Measurements from ENCODE around the gene KRTAP13-4.

Gene KRTAP13-4

DNA sequence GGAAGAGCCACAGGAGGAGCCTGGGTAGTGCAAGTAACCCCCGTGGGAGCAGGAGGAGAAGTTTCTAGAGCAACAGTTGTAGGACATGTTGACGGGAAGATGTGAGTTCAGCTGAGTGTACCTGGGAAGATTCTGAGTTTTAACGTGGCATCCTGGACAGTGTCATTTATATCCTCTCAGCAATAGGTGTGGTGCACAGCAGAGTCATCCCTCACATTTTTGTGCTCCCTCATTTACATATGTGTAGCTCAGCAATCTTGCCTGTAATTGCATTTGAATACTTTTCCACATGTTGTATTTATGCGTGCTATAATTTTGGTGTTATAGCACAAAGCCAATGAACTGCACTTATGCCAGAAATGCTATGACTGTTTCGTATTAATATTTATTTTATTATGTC, 4.2 kb upstream of the KRTAP13-4 start, which contains the start of gene KRTAP13-3:
KRTAP13-3 (minus strand) TSS at position 101 of the 400 bp plus-strand sequence; CDS start at position 87, 14 bp downstream.
- TF ChIP-seq, protein P1, sequence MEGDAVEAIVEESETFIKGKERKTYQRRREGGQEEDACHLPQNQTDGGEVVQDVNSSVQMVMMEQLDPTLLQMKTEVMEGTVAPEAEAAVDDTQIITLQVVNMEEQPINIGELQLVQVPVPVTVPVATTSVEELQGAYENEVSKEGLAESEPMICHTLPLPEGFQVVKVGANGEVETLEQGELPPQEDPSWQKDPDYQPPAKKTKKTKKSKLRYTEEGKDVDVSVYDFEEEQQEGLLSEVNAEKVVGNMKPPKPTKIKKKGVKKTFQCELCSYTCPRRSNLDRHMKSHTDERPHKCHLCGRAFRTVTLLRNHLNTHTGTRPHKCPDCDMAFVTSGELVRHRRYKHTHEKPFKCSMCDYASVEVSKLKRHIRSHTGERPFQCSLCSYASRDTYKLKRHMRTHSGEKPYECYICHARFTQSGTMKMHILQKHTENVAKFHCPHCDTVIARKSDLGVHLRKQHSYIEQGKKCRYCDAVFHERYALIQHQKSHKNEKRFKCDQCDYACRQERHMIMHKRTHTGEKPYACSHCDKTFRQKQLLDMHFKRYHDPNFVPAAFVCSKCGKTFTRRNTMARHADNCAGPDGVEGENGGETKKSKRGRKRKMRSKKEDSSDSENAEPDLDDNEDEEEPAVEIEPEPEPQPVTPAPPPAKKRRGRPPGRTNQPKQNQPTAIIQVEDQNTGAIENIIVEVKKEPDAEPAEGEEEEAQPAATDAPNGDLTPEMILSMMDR (IDR thresholded peaks at IDR 0.05; ENCODE audit: insufficient read depth, low read depth, low read length, missing control alignments), result no peak
- no peak within 1 kb of the TSS for H3K4me3 ChIP-seq (ENCODE audit: low read depth, low read length)
- no peak for DNase-seq (ENCODE audit: low read depth)

DNA sequence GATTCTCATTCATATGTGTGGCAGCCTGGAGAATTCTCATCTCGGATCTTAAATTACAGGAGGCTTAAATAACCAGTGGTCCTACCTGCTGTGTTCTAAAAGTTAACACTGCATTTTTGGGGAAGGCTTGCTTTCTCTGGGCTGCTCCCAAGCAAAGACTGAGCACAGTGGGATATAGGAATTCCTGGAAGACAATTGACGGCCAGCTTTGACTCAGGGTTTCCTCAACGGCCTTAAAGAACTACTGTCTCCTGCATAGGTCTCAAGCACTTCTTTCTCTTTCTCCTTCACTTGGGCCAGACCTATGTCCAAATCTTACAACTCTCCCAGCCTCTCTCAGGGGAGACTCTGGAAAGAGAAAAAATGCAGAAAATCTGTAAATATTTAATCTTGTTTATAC, 3.3 kb upstream of the KRTAP13-4 start:
- no peak for DNase-seq (ENCODE audit: low read depth)
- TF ChIP-seq, protein P1 (IDR thresholded peaks at IDR 0.05; ENCODE audit: insufficient read depth, low read depth, low read length, missing control alignments), result no peak
- H3K4me3 ChIP-seq (ENCODE audit: low read depth, low read length), result no peak overlapping the region

DNA sequence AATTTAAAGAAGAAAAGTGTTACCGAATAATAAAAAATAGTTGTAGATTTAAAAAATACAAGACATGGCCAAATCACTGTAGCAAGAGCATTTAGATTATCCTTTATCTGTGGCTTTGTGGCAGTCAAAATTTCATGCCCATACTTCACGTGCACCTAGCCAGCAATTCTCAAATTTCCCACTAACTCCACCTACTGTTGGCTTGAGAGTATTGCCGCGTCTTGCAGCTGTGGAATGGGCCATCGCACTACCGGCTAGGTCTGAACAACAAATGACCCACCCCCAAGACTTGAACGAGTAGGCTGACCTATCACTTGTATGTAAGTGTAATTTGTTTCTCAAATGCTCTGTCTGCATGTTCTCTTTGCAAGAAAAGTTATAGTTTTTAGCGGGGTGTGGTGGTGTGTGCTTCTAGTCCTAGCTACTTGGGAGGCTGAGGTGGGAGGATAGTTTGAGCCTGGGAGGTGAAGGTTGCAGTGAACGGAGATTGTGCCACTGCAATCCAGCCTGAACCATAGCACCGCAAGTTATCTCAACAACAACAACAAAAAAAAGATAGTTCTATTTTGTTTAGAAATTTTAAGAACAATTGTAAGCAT, 4.1 kb downstream of the KRTAP13-4 start:
- no peak overlapping the region for H3K4me3 ChIP-seq (ENCODE audit: low read depth, low read length)
- TF ChIP-seq, protein P1 (IDR thresholded peaks at IDR 0.05; ENCODE audit: insufficient read depth, low read depth, low read length, missing control alignments), result peak; percentile 58
- peak; percentile 52 for DNase-seq (ENCODE audit: low read depth)

DNA sequence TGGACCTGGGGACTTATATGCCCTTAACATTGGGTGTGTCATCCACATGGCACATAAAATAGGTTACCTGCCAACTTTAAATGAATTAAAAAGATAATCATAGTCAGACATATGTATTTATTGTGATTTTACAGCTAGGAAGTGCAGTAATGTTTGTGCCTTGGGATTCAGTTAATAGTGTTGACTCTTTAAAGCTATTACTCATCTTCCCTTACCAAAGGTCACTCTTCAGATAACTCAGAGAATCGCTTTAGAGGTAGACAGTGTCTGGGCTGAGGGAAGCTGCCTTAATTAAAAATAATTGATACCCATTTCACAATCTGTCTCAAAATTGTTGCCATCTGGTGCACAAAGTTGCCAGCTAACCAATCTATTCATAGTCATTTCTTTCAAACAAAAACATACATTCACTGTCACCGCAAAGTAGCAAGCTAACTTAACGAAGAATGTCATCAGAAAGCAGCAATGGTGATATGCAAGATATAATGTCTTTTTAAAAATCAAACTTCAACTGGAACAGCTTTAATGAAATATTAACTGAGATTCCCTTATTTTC, 7.1 kb downstream of the KRTAP13-4 start:
- H3K4me3 ChIP-seq (ENCODE audit: low read depth, low read length), result no peak overlapping the region
- TF ChIP-seq, protein P1 (IDR thresholded peaks at IDR 0.05; ENCODE audit: insufficient read depth, low read depth, low read length, missing control alignments), result no peak
- no peak for DNase-seq (ENCODE audit: low read depth)

DNA sequence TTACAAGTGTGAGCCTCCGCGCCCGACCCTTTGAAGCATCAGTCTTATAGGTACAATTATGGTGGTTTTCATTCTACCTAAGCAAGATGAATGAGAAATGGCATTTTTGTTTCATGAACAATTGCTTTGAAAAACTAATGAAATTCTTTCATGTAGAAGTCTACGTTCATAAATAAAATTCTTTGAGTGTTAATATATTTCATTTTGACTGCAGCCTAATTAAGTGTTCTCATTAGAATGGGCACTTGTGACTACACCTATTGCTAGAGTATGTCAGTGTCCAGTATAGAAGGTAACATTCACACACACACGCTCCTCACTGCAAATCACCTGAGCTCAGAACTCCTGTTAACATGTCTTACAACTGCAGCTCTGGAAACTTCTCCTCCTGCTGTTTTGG, 10.0 kb downstream of the KRTAP13-4 start, which contains the start of gene KRTAP15-1:
KRTAP15-1 (plus strand) TSS at position 301 of the 400 bp plus-strand sequence; CDS start at position 354, 53 bp downstream.
- TF ChIP-seq, protein P1 (IDR thresholded peaks at IDR 0.05; ENCODE audit: insufficient read depth, low read depth, low read length, missing control alignments), result no peak
- H3K4me3 ChIP-seq (ENCODE audit: low read depth, low read length), result no peak within 1 kb of the TSS
- no peak for DNase-seq (ENCODE audit: low read depth)

DNA sequence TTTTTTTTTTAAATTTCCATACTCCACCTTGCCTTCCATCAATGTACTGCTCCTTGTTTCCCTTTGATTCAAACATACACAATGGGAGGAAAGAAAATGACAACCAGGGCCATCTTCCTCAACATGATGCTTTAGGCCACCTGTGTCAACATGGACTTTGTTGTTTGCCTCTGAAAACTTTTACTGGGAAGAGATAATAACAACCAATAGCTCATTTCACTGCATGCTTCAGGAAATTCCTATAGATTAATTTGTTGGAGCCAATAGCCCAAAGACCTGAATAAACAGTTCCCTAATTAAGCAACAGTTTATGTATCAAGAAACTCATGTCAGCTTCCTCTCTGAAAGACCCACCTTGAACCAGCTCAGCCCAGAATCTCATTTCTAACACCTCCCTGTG, 13.2 kb downstream of the KRTAP13-4 start:
- no peak for DNase-seq (ENCODE audit: low read depth)
- no peak overlapping the region for H3K4me3 ChIP-seq (ENCODE audit: low read depth, low read length)
- TF ChIP-seq, protein P1 (IDR thresholded peaks at IDR 0.05; ENCODE audit: insufficient read depth, low read depth, low read length, missing control alignments), result no peak

All from GM12865 (cell line).